ENCODE measurements around the gene CTNNA1. TPM values are rescaled to one million over a fixed set of nuclear protein-coding genes. Genes with fewer than 3 reads are reported as not detected.
A peak's percentile ranks its signal among the peaks of the same experiment; 100 is the strongest.

The CTNNA1 gene
- total and polyA plus RNA-seq, 9 of the 15 experiments (the other 6 are each of a cell fraction or from before 2014, with no cell fraction given), result 29.6 to 117 (median 89.1) TPM

GRCh38 chr5:138974227-138975063 lies 221.2 kb downstream of the CTNNA1 start (continued):
- TF ChIP-seq RBM34 (IDR thresholded peaks at IDR 0.05; ENCODE audit: borderline replicate concordance, insufficient read depth, low read length) (no peak), MAFF (IDR thresholded peaks at IDR 0.05; ENCODE audit: low read length) (no peak), HMBOX1 (IDR thresholded peaks at IDR 0.05) (no peak), ZNF655 (CRISPR knock-in tag; IDR thresholded peaks at IDR 0.05) (no peak), PHF8 (IDR thresholded peaks at IDR 0.05; ENCODE audit: borderline replicate concordance, low read length) (no peak), SMARCC2 (IDR thresholded peaks at IDR 0.05; ENCODE audit: low read depth) (no peak), KAT7 (CRISPR knock-in tag; IDR thresholded peaks at IDR 0.05; ENCODE audit: borderline replicate concordance) (no peak), ZNF282 (CRISPR knock-in tag; IDR thresholded peaks at IDR 0.05) (no peak), PRPF4 (IDR thresholded peaks at IDR 0.05; ENCODE audit: insufficient read depth, low read depth, low read length, poor library complexity, severe bottlenecking) (no peak), ATF7 (IDR thresholded peaks at IDR 0.05) (peak; percentile 52; the same call in 1 of the 2 replicates), NKRF (IDR thresholded peaks at IDR 0.05; ENCODE audit: borderline replicate concordance) (no peak), RCOR1 (IDR thresholded peaks at IDR 0.05; ENCODE audit: borderline replicate concordance in 1 of 2, low read depth in 2 of 2, low read length in 2 of 2) (peak in 1 of 2 experiments; percentile 47; a peak in 1 of 4 replicates)
- TF ChIP-seq, protein P1, sequence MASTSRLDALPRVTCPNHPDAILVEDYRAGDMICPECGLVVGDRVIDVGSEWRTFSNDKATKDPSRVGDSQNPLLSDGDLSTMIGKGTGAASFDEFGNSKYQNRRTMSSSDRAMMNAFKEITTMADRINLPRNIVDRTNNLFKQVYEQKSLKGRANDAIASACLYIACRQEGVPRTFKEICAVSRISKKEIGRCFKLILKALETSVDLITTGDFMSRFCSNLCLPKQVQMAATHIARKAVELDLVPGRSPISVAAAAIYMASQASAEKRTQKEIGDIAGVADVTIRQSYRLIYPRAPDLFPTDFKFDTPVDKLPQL (IDR thresholded peaks at IDR 0.05; ENCODE audit: extremely low read depth, insufficient read length), result no peak
- TF ChIP-seq, protein P2, sequence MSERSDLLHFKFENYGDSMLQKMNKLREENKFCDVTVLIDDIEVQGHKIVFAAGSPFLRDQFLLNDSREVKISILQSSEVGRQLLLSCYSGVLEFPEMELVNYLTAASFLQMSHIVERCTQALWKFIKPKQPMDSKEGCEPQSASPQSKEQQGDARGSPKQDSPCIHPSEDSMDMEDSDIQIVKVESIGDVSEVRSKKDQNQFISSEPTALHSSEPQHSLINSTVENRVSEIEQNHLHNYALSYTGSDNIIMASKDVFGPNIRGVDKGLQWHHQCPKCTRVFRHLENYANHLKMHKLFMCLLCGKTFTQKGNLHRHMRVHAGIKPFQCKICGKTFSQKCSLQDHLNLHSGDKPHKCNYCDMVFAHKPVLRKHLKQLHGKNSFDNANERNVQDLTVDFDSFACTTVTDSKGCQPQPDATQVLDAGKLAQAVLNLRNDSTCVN (CRISPR knock-in tag; IDR thresholded peaks at IDR 0.05), result 0 out of 2 replicates have a peak, but pooled peaks have one; percentile 42
- TF ChIP-seq, protein P3, sequence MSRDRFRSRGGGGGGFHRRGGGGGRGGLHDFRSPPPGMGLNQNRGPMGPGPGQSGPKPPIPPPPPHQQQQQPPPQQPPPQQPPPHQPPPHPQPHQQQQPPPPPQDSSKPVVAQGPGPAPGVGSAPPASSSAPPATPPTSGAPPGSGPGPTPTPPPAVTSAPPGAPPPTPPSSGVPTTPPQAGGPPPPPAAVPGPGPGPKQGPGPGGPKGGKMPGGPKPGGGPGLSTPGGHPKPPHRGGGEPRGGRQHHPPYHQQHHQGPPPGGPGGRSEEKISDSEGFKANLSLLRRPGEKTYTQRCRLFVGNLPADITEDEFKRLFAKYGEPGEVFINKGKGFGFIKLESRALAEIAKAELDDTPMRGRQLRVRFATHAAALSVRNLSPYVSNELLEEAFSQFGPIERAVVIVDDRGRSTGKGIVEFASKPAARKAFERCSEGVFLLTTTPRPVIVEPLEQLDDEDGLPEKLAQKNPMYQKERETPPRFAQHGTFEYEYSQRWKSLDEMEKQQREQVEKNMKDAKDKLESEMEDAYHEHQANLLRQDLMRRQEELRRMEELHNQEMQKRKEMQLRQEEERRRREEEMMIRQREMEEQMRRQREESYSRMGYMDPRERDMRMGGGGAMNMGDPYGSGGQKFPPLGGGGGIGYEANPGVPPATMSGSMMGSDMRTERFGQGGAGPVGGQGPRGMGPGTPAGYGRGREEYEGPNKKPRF (IDR thresholded peaks at IDR 0.05; ENCODE audit: low read depth, low read length), result no peak

Measured in K562 (cell line).